T-helper 9 cell (primary cell): ENCODE results near the gene ZNF598.
A peak's percentile ranks its signal among the peaks of the same experiment; 100 is the strongest.

Source experiments
- DNase-seq: peaks from one replicate; pipeline ENCODE4 v3.0.0-alpha.2; 2020

The ZNF598 gene

DNA sequence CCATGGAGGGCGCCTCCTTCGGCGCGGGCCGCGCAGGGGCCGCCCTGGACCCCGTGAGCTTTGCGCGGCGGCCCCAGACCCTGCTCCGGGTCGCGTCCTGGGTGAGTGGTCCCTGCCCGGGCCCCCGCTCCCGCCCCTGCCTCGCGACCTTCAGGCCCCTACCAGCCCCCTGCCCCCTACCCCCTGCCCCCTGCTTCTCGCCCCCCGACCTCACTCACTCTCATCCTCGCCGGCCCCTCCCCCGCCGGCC, 19.6 kb downstream of the ZNF598 start:
- DNase-seq: no peak

DNA sequence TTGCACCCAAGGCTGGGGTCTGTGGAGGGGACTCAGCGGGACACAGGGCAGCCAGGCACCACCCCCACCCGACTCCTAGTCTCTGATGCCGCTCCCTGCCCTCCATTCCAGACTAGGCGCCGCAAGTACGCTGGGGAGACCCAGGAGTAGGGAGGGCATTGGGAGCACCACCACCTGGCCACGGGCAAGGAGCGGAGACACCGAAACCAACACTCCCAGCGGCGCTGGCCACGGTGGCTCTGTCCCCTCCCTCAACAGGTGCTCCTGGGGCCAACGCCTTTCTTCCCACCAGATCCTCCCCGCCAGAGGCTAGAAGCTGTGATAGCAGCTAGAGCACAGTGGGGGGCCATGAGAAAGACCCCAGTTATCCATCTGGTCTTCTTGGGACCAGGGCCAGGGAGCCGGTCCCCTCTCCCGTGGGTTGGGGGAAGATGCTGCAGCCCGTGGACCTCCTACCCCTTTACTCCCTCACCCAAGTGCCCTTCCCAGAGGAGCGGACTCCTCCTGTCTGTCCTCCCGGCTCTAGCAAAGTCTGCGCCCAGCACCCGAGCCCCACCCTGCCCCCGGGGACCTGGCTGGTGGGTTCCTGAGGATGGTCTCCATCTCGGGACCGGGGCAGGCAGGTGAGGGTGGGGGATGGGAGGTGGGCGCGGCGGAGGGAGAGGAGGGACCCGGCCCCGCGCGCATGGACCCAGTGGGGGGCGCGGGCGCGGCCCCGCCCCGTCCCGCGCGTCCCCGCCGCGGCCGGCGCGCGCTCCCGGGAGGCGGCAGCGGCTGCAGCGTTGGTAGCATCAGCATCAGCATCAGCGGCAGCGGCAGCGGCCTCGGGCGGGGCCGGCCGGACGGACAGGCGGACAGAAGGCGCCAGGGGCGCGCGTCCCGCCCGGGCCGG, 20.2 kb downstream of the ZNF598 start, which contains the start of gene SYNGR3:
TSS of gene SYNGR3 (plus strand) at position 762 of the 892 bp plus-strand sequence. CDS start 133 bp downstream, outside the sequence.
- DNase-seq: no peak

DNA sequence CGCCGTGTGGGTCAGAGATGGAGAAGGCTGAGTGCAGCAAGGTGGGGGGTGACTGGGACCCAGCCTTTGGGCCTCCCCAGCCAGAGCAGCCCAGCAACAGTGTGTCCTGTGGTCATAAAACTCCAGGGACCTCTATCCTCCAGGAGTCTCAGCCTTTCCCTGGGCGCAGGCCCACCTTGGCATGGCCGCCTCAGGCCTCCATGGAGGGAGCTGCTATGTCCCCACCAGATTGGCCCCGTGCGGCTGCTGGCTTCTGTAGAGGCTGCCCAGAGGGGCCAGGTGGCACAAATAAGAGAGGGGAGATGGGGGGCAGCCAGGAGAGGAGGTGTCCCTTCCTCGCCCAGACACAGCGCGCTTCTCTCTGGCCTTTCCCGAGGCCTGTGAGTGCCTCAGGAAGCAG, 22.4 kb downstream of the ZNF598 start:
- DNase-seq: no peak

DNA sequence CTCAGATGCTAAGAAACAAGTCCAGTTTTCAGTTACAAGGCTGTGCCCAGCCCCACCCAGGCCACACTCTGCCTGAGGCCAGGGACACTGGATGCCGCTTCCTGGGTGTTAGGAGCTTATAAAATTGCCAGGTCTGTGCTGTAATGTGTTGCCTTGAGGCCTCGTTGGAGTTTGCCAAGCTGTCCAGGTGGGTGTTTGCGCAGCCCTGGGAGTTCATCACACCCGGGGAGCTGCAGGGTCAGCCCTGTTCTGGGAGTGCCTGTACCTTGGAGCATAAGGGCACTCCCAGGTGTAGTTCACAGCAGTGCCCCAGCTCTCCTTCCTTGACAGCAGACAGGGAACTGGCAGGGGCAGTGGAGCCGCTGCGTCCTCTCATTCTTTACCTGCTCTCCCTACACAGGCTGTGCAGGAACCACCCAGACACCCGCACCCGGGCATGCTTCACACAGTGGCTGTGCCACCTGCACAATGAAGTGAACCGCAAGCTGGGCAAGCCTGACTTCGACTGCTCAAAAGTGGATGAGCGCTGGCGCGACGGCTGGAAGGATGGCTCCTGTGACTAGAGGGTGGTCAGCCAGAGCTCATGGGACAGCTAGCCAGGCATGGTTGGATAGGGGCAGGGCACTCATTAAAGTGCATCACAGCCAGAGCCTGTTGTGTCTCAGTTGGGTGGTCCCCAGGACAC, 24.0 kb downstream of the ZNF598 start:
- no peak for DNase-seq

DNA sequence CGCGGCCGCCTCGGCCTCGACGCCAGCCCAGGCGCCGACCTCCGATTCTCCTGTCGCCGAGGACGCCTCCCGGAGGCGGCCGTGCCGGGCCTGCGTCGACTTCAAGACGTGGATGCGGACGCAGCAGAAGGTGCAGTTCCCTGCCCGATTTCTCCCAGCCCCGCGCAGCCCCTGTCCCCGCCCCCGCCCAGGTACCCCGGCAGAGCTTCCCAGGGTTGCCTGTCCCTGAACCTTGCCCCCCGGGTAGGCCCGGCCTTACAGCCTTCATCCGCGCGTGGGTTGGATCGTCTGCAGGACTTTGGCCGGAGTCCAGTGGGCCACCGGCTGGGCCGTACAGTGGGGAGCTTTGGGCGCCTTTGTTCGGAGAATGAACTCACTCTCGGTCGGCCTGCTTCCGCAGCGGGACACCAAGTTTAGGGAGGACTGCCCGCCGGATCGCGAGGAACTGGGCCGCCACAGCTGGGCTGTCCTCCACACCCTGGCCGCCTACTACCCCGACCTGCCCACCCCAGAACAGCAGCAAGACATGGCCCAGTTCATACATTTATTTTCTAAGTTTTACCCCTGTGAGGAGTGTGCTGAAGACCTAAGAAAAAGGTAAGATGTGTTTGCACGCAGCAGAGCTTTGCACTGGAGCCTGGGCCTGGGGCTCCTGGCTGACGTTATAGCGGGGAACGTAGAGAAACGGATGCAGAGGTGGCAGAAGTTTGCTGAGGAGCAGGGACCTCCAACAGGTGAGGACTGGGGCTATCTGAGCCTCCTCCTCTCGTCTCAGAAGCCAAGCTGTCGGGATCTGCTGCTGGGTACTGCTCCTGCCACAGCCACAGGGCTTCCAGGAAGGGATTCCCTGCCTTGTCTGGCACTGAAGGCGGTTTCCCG, 25.0 kb downstream of the ZNF598 start:
- no peak for DNase-seq

DNA sequence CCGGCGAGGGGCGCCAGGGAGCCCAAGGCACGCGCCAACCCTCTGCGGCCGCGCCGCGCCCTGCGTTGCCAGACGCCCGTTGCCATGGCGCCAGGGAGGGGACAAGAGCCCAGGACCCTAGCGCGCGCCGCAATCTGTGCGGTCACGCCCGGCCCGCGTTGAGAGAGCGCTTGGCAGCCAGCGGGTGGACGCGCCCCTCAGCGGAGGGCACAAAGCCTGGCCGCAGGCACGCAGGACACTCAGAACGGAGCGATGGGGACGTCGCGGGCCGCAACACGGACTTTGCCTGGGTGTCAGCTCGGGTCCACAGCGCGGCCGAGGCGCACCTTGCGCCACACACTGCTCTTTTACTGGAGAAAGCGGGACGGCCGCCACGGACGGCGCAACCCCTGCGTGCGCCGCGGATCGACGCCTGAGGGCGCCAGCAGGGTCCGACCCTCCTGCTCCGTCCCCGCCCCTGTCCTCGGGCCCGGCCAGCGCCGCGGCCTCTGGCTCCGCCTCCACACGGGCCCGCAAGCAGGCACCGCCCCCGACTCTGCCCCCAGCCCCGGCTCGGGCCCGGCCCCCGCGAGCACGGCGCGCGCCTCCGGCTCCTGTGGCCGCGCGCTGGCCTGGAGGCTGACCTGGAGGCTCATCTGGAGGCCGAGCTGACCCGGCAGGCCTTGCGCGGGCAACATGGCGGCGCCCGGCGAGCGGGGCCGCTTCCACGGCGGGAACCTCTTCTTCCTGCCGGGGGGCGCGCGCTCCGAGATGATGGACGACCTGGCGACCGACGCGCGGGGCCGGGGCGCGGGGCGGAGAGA, 25.9 kb downstream of the ZNF598 start, which contains the start of gene GFER:
TSS of gene GFER (plus strand) at position 650 of the 803 bp plus-strand sequence. CDS start at position 676, 26 bp downstream.
- DNase-seq: peak; percentile 41

DNA sequence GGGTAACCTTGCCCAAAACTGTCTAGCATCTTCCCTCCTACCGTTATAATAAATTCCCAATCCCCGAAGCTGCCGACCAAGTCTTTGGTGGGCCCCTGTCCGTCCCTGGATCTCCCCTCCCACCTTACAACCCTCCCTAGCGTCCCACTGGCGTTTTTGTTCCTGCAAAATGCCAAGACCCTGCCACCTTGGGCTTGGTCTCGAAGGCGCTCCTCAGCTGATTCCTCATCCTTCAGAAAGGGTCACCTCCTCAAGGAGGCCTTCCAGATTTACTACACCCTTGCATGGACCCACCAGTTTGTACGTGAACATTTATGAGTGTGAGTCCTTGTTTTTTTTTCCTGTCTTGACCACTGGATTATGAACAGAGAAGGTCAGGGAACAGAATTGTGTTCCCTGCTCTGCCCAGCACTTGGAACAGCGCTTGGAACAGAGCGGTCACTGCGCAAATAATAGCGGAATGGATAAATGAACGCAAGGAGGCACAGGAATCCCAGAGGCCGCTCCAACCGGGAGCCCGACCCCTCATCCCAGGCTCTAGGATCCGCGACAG, 26.6 kb downstream of the ZNF598 start:
- no peak for DNase-seq

DNA sequence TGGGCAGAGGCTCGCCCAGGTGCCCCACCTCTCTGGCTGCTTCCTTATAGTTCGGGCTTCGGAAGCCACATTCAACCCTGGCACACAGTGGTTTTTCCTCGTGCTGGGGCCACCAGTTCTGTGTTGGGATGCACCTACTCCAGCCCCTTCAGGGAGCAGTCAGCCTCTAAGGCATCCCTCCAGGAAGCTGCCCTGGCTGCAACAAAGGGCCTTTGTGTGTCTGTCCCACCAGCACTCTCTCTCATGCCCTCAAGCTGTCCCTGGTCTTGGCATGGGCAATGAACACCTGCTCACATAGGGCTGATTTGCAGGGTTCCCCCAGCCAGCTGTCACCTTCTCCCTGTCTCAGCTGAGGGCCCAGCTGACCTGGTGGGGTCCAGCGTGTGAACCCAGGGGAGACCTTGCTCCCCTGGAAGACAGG, 27.6 kb downstream of the ZNF598 start:
- no peak for DNase-seq

DNA sequence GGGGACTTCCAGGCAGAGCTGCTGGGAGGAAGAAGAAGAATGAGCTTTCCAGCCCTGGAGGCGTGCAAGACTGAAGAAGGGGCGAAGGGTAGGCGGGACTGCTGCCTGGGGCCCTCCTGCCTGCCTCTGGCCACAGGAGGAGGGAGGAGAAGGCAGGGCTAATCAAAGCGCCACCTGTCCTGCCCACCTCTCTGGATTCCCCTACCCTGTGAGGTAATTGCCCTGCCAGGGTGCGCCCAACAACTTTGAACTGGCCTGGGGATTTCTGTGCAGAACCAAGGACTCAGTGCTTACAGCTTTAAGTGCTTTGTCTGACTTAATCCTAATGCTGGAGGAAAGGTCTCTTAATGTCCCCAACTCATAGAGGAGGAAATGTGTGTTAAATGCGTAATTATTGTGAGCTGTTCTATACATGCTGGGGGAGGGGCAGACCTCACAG, 28.2 kb downstream of the ZNF598 start, which contains the start of gene NOXO1:
TSS of gene NOXO1 (minus strand) at position 72 of the 439 bp plus-strand sequence. CDS start 290 bp downstream, outside the sequence.
- no peak for DNase-seq

DNA sequence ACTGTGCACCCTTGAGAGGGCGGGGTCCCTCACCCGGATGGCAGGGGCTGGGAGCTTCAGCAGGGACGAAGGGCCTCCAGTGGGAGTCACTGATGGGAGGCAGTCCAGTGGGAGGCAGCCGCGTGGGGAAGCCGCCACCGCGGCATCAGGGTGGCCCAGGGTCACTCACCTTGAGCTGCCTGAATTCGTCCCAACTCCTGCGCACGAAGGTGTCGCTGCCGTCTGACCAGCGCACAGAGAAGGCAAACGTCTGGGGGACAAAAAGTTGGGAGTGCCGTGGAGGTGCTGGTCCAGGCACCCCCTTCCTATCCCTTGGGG, 28.9 kb downstream of the ZNF598 start:
- no peak for DNase-seq

DNA sequence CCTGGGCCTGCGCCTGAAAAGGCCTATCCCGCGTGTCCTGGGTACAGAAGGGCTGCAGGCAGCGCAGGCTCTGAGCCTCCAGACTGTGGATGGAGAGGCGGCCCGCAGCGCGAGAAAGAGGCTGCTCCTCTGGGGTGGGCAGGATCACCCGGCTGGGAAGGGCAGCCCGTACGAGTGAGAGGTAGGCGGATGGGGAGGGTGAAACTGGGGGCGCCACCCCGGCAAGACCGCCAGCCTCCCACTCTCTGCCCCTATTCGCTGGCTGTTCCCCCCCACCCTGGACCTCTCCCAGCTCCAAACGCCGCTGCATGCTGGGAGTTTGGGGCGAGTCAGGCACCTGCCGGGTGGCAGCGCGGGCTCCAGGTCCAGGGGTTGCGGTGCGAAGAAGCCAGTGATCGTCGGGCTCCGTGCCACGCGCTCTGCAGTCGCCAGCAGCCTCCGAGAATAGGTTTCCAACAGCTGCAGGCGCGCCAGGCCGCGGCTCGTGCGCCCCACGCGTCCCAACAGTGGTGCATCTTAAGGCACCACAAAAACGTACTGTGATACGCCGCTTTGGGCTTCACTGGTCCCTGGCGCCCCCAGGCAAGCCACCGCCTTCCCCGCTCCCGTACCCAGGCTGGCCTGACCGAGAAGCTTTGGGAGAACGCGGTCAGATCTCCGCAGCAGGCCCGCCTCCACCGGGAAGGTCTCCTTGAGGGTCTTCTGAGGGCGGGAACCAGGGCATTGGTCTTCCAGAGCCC, 29.4 kb downstream of the ZNF598 start:
- no peak for DNase-seq

DNA sequence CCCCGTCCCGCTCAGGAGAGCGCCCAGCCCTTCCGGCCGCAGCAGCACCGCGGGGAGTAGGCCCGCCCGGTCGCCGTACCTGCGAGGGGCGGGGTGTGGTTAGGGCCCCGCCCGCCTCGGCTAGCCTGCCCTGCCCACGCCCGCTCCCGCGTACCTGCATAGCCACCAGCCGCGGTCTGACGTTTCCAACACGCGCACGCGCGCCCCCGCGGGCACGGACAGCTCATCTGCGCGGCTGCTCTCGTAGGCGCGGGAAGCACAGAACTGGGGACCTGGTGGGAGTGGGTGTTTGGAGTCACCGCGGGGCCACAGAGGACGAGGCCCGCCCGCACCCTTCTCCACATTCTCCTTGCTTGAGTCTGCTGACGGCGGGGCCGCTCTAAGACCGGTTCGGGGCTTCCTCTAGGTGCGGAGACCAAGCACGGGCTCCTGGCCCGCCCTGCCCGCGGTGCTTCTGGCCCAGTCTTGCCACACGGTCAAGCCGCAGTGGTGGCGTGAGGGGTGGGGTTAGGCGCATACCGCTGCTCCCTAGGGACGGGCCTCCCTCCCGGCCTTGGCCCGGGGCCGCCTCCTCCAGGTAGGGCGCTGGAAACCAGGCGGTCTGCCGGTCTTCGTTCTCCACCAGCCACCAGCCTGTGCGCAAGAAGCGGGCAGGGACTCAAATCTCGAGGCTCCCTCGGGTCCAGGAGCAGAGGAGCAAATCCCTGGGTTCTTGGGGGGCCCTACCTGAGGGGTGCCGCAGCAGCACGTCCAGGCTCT, 30.2 kb downstream of the ZNF598 start:
- no peak for DNase-seq

DNA sequence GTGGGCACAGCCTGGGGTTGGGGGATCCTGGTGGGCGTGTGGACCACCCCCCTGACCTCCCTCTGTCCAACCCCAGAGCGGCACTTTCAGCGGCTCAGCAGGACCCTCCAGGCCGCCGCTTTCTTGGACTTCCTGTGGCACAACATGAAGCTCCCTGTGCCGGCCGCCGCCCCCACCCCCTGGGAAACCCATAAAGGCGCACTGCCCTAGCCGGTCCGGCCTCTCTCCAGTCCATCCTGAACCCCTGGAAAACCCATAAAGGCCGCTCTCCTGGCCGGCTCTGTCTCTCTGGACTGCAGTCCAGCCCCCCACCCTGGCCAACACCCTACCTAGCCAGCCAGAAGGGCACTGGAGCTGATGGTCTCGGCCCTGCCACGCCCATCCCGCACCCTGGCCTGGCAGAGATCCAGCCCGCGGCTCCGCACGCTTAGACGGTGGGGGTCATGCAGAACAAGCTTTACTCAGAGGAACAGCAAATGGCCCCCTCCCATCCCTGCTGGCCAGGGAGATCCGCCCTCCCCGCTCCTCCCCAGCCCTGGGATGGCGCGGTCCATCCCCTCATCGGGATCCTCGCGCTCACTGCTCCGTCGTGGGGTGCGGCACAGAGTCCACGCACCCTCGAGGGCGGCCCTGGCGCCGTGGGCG, 31.0 kb downstream of the ZNF598 start:
- no peak for DNase-seq

DNA sequence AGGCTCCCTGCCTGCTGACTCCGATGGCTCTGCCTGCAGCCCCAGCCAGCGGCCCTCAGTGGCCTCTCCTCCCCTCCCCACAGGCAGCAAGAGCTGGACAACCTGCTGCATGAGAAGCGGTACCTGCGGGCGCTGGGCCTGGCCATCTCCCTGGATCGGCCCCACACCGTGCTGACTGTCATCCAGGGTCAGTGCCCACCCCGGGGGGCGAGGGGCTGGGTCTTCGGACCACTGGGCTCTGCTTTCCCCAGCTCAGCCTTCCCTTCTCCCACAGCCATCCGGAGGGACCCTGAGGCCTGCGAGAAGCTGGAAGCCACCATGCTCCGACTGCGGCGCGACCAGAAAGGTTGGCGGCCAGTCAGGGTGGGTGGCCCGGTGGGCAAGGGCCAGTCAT, 31.7 kb downstream of the ZNF598 start:
- DNase-seq: no peak

DNA sequence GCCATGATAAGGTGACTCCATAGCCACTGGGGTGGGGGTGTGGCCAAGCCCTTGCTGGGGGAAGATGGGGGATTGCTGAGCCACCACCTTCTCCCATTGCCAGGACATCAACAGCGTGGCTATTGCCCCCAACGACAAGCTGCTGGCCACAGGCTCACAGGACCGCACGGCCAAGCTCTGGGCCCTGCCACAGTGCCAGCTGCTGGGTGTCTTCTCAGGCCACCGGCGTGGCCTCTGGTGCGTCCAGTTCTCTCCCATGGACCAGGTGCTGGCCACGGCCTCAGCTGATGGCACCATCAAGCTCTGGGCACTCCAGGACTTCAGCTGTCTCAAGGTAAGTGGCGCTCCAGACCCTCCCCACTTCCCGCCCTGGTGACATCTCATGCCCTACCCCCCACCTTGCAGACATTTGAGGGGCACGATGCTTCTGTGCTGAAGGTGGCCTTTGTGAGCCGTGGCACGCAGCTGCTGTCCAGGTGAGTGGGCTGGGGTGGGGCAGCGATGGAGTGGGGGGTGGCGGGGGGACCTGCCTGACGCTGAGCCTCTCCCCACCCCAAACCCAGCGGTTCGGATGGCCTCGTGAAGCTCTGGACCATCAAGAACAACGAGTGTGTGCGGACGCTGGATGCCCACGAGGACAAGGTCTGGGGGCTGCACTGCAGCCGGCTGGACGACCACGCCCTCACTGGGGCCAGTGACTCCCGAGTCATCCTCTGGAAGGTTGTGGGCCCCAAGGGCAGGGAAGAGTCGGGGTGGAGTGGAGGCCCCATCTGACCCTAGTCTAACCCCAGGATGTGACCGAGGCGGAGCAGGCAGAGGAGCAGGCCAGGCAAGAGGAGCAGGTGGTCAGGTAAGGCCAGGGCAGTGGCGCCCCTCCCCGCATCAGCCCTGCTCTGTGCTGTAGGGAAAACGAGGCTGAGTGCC, 32.4 kb downstream of the ZNF598 start:
- no peak for DNase-seq

DNA sequence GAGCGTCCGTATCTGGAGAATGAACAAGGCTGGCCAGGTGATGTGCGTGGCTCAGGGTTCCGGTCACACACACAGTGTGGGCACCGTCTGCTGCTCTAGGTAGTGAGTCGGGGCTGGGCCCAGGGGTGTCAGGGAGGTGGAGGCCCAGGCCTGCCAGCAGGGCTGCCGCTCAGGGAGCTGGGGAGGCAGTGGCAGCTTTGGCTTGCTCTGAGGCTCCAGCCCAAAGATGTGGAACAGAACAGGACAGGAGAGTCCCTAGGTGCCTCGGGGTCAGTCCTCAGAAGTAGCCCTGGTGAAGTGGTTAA, 33.5 kb downstream of the ZNF598 start:
- DNase-seq: no peak

DNA sequence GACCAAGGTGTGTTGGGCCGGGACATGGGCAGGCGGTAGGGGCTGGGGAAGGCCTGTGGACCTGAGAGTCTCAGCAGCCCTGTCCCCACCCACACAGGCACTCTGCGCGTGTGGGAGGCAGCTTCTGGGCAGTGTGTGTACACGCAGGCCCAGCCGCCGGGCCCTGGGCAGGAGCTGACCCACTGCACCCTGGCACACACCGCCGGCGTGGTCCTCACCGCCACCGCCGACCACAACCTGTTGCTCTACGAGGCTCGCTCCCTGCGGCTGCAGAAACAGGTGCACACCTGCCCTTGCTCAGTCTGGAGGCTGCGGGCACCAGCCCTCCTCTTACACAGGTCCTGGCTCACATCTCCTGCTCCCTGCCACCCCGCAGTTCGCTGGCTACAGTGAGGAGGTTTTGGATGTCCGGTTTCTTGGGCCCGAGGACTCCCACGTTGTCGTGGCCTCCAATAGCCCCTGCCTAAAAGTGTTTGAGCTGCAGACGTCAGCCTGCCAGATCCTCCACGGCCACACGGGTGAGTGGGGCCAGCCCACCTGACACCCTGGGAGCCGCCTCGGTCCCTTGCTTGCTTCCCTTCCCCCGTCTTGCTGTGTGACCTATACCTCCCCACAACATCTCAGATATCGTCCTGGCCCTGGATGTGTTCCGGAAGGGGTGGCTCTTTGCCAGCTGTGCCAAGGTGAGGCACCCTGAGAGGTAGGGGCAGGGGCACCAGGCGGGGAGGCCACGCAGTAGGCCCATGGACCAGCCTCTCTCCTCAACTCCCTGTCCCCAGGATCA, 34.0 kb downstream of the ZNF598 start:
- DNase-seq: no peak
